Calu3 (cell line): ENCODE data around the gene SELENOT. TPM values are rescaled to one million over a fixed set of nuclear protein-coding genes. Genes with fewer than 3 reads are reported as not detected.

Experiments
- BruUV-seq: library from RNA; stranded (reverse); fragments of 400-500 nt; replicated peaks from 2 replicates; lab custom pipeline; 2021; lab: Mats Ljungman, UMichigan
- CTCF ChIA-PET: fragments of 300-600 bp; sonication (Branson Sonifier 250); formaldehyde crosslinking; loops from one replicate; lab custom pipeline; 2022; ENCODE audit warnings: antibody characterized with exemption; lab: Charles Lee
- DNase-seq: peaks from one replicate; pipeline ENCODE4 v3.0.0; 2022
- H3K27ac Mint-ChIP-seq: one replicate; pipeline ENCODE4 v1.8.0; 2022; ENCODE audit warnings: mixed read lengths; ENCODE audit not compliant: unreplicated experiment
- H3K27me3 Mint-ChIP-seq: one replicate; pipeline ENCODE4 v1.8.0; 2022; ENCODE audit warnings: mixed read lengths; ENCODE audit not compliant: unreplicated experiment
- H3K36me3 Mint-ChIP-seq: one replicate; pipeline ENCODE4 v1.8.0; 2022; ENCODE audit warnings: mild to moderate bottlenecking, moderate library complexity, mixed read lengths; ENCODE audit not compliant: insufficient read depth, unreplicated experiment
- H3K4me1 Mint-ChIP-seq: one replicate; pipeline ENCODE4 v1.8.0; 2022; ENCODE audit warnings: mild to moderate bottlenecking, low read depth, mixed read lengths; ENCODE audit not compliant: unreplicated experiment
- H3K4me3 Mint-ChIP-seq: one replicate; pipeline ENCODE4 v1.8.0; 2022; ENCODE audit warnings: mild to moderate bottlenecking, low read depth, moderate library complexity, mixed read lengths; ENCODE audit not compliant: unreplicated experiment
- H3K9me3 Mint-ChIP-seq: one replicate; pipeline ENCODE4 v1.8.0; 2022; ENCODE audit warnings: low read depth, mixed read lengths; ENCODE audit not compliant: unreplicated experiment
- CTCF ChIP-seq: fragments of 200-600 bp; IDR thresholded peaks from one replicate; pipeline ENCODE4 v1.8.0; 2022; ENCODE audit warnings: antibody characterized with exemption; ENCODE audit not compliant: unreplicated experiment
- intact Hi-C: fragments of 100-400 bp; cut with micrococcal nuclease; formaldehyde crosslinking; loops from one replicate; pipeline ENCODE4 v1.10.0; 2022; ENCODE audit not compliant: unreplicated experiment
- total RNA-seq: library from RNA; stranded (reverse); gene quantifications from 2 replicates; pipeline ENCODE4 v1.2.3, GENCODE V29; 2022

SELENOT gene
- total RNA-seq, 1 experiment from 2014 or later = 210 TPM

- no peak overlapping the region for H3K27ac Mint-ChIP-seq
Observed at GRCh38 chr3:150640256-150640655, 37.1 kb downstream of the SELENOT start.

GRCh38 chr3:150653110-150653561 lies 50.0 kb downstream of the SELENOT start:
- intact Hi-C loops = no loop called here
- no peak overlapping the region for H3K27ac Mint-ChIP-seq
- CTCF ChIA-PET = interaction anchor here (0.6 kb wide), 1 partner anchor 450 kb away, joined by 4 read pairs; no protein-coding TSS in a partner anchor
- no peaks in the 10 kb centered on the region for H3K4me1 Mint-ChIP-seq
- H3K4me3 Mint-ChIP-seq = no peak overlapping the region
- BruUV-seq = no TSS peak
- peaks cover 20% of the 10 kb centered on the region for H3K27me3 Mint-ChIP-seq
- TF ChIP-seq CTCF = no peak
- H3K9me3 Mint-ChIP-seq = no peaks in the 10 kb centered on the region
- DNase-seq = no peak
- no peaks in the 10 kb centered on the region for H3K36me3 Mint-ChIP-seq

More at GRCh38 chr3:150640256-150640655, 37.1 kb downstream of the SELENOT start:
- CTCF ChIA-PET = interaction anchor here (0.6 kb wide), 1 partner anchor 123 kb away, joined by 3 read pairs; the partner anchor contains the start of gene SIAH2
- H3K27me3 Mint-ChIP-seq = no peaks in the 10 kb centered on the region
- no peaks in the 10 kb centered on the region for H3K36me3 Mint-ChIP-seq
- intact Hi-C loops = no loop called here
- DNase-seq = no peak
- H3K9me3 Mint-ChIP-seq = no peaks in the 10 kb centered on the region
- no peak for TF ChIP-seq CTCF
- no peaks in the 10 kb centered on the region for H3K4me1 Mint-ChIP-seq
- no peak overlapping the region for H3K4me3 Mint-ChIP-seq
- no TSS peak for BruUV-seq

GRCh38 chr3:150656316-150656715 lies 53.2 kb downstream of the SELENOT start:
- CTCF ChIA-PET = no interaction called here
- peaks cover 20% of the 10 kb centered on the region for H3K27me3 Mint-ChIP-seq
- H3K9me3 Mint-ChIP-seq = no peaks in the 10 kb centered on the region
- no peak overlapping the region for H3K27ac Mint-ChIP-seq
- H3K4me3 Mint-ChIP-seq = no peak overlapping the region
- no peak for TF ChIP-seq CTCF
- no peaks in the 10 kb centered on the region for H3K4me1 Mint-ChIP-seq
- no TSS peak for BruUV-seq
- no peaks in the 10 kb centered on the region for H3K36me3 Mint-ChIP-seq
- intact Hi-C loops = no loop called here
- no peak for DNase-seq

- CTCF ChIA-PET = no interaction called here
- H3K4me1 Mint-ChIP-seq = no peaks in the 10 kb centered on the region
- BruUV-seq = no TSS peak
- H3K27me3 Mint-ChIP-seq = peaks cover 20% of the 10 kb centered on the region
- H3K27ac Mint-ChIP-seq = no peak overlapping the region
- H3K9me3 Mint-ChIP-seq = no peaks in the 10 kb centered on the region
- no peak overlapping the region for H3K4me3 Mint-ChIP-seq
- intact Hi-C loops = no loop called here
- no peaks in the 10 kb centered on the region for H3K36me3 Mint-ChIP-seq
- DNase-seq = no peak
- TF ChIP-seq CTCF = no peak
Observed at GRCh38 chr3:150662410-150663200, 59.5 kb downstream of the SELENOT start.
